ENCODE results near the gene TMEM132A.
"Not testable (repeated sequence)": the region's sequence is repeated elsewhere in the genome, so short reads cannot be mapped to it uniquely, and the experiment has no call there.

The TMEM132A gene

DNA sequence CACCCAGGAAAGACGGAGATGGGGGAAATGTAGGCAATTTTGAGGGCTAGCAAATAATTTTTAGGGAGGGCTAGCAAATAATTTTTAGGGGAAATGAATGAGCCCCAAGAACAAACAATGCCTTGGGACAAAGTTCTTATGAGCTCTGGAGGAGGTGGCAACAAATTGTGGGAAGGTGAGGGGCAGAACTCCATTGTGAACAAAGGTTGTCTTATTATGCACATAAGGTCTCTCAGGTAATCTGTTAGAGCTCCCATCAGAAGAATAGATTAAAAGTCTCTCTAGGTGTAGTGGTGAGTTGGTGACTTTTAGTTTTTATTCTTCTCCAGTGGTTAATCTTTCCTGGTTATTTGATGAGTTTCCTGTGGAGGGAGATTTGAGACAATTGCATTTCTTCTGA lies 15.5 kb upstream of the TMEM132A start:
- Histone ChIP-seq H3K27me3 (ENCODE audit: low read depth, low read length) (no peaks in the 10 kb centered on the region), H3K4me3 (ENCODE audit: low read depth in 1 of 2, low read length in 2 of 2) (no peak overlapping the region), H3K27ac (ENCODE audit: low read length) (no peak overlapping the region), H3K4me1 (ENCODE audit: control insufficient read depth in 1 of 2, insufficient read depth in 2 of 2, low read length in 2 of 2) (peaks cover 22 to 28% of the 10 kb centered on the region in 2 donors), H3K9me3 (ENCODE audit: control insufficient read depth in 1 of 2, low read length in 2 of 2) (no peaks in the 10 kb centered on the region), H3K36me3 (ENCODE audit: control insufficient read depth in 1 of 2, insufficient read depth in 2 of 2, low read length in 2 of 2) (peaks cover 0 to 7% of the 10 kb centered on the region in 2 donors)

GRCh38 chr11:60909680-60910280 lies 14.5 kb upstream of the TMEM132A start:
- H3K9me3 ChIP-seq (ENCODE audit: control insufficient read depth in 1 of 2, low read length in 2 of 2); H3K27ac ChIP-seq (ENCODE audit: low read length); H3K27me3 ChIP-seq (ENCODE audit: low read depth, low read length); H3K4me3 ChIP-seq (ENCODE audit: low read depth in 1 of 2, low read length in 2 of 2): not testable (repeated sequence)
- Histone ChIP-seq H3K36me3 (ENCODE audit: control insufficient read depth in 1 of 2, insufficient read depth in 2 of 2, low read length in 2 of 2) (peaks cover 0 to 11% of the 10 kb centered on the region in 2 donors), H3K4me1 (ENCODE audit: control insufficient read depth in 1 of 2, insufficient read depth in 2 of 2, low read length in 2 of 2) (peaks cover 13 to 21% of the 10 kb centered on the region in 2 donors)

GRCh38 chr11:60910281-60910687 lies 14.0 kb upstream of the TMEM132A start:
- H3K27ac ChIP-seq (ENCODE audit: low read length), result no peak overlapping the region
- H3K27me3 ChIP-seq (ENCODE audit: low read depth, low read length), result no peaks in the 10 kb centered on the region
- peaks cover 0 to 11% of the 10 kb centered on the region in 2 donors for H3K36me3 ChIP-seq (ENCODE audit: control insufficient read depth in 1 of 2, insufficient read depth in 2 of 2, low read length in 2 of 2)
- no peaks in the 10 kb centered on the region for H3K9me3 ChIP-seq (ENCODE audit: control insufficient read depth in 1 of 2, low read length in 2 of 2)
- no peak overlapping the region for H3K4me3 ChIP-seq (ENCODE audit: low read depth in 1 of 2, low read length in 2 of 2)
- peaks cover 8 to 20% of the 10 kb centered on the region in 2 donors for H3K4me1 ChIP-seq (ENCODE audit: control insufficient read depth in 1 of 2, insufficient read depth in 2 of 2, low read length in 2 of 2)

- H3K36me3 ChIP-seq (ENCODE audit: control insufficient read depth in 1 of 2, insufficient read depth in 2 of 2, low read length in 2 of 2), result peaks cover 0 to 11% of the 10 kb centered on the region in 2 donors
- no peaks in the 10 kb centered on the region for H3K9me3 ChIP-seq (ENCODE audit: control insufficient read depth in 1 of 2, low read length in 2 of 2)
- H3K4me1 ChIP-seq (ENCODE audit: control insufficient read depth in 1 of 2, insufficient read depth in 2 of 2, low read length in 2 of 2), result peaks cover 7 to 20% of the 10 kb centered on the region in 2 donors
- no peaks in the 10 kb centered on the region for H3K27me3 ChIP-seq (ENCODE audit: low read depth, low read length)
- H3K27ac ChIP-seq (ENCODE audit: low read length), result no peak overlapping the region
- no peak overlapping the region for H3K4me3 ChIP-seq (ENCODE audit: low read depth in 1 of 2, low read length in 2 of 2)
These were observed 13.4 kb upstream of the TMEM132A start for GRCh38 chr11:60910711-60911380.

DNA sequence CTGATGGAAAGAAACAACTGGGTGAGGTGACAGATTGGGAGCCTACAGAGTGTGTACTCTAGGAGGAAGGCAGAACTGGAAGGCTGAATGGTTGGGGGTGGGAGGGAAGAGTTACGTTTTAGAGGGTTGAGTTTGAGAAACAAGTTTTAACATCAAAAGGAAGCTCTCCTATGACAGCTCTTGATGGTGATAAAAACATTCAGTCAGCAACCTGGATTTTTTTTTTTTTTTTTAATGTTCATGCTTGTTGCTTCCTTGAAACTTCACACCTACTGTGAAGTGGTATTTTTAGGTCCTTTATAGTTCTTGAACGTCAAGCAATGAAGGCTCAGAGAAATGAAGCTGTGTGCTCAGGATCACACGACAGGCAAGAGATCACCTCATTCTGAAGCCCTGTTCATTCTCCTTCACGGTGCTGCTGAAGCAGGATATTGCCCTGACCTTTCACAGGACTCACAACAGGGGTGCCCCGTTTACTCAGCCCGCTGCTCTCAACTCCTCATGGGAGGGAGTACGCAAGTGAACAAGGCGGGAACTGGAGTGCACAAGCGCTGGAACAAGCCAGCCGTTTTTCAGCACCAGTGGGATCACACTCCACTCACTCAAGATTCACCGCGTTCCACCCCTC lies 11.9 kb upstream of the TMEM132A start:
- Histone ChIP-seq H3K4me1 (ENCODE audit: control insufficient read depth in 1 of 2, insufficient read depth in 2 of 2, low read length in 2 of 2) (peaks cover 5 to 28% of the 10 kb centered on the region in 2 donors), H3K4me3 (ENCODE audit: low read depth in 1 of 2, low read length in 2 of 2) (no peak overlapping the region), H3K27ac (ENCODE audit: low read length) (no peak overlapping the region), H3K36me3 (ENCODE audit: control insufficient read depth in 1 of 2, insufficient read depth in 2 of 2, low read length in 2 of 2) (peaks cover 0 to 6% of the 10 kb centered on the region in 2 donors), H3K27me3 (ENCODE audit: low read depth, low read length) (no peaks in the 10 kb centered on the region), H3K9me3 (ENCODE audit: control insufficient read depth in 1 of 2, low read length in 2 of 2) (no peaks in the 10 kb centered on the region)

DNA sequence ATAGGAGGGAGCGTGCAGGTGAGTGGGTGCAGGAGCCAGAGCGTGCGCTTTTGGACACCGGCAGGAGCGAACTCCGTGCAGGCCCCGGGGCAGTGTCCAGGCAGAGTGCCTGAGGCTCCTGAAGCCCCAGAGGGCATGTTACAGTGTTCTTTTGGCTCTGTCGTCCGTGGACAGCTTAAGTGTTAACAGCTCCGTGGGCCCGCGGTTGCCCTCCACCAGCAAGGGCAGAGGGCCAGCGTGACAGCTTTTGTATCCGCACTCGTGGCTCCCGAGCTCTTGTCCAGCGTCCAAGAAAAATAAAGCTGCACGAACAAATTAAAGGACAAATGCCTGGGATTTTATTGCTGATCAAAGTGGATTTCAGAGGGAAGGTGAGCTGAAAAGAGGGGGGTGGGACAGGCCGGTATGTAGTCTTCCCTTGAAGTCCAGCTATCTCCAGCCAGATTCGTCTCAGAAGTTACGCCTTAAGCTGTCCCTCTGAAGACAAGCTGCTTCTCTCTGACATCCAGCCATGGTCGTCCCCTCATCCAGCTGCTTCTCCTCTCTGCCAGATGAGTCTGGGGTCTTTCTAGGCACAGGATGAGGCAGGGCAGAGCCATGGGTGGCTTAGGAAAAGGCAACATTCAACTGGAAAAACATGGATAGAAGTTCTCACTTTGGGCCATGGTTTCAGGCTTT lies 11.3 kb upstream of the TMEM132A start:
- Histone ChIP-seq H3K4me1 (ENCODE audit: control insufficient read depth in 1 of 2, insufficient read depth in 2 of 2, low read length in 2 of 2) (peaks cover 5 to 28% of the 10 kb centered on the region in 2 donors), H3K4me3 (ENCODE audit: low read depth in 1 of 2, low read length in 2 of 2) (peak overlapping the region; percentile 89 to 94), H3K36me3 (ENCODE audit: control insufficient read depth in 1 of 2, insufficient read depth in 2 of 2, low read length in 2 of 2) (peaks cover 0 to 6% of the 10 kb centered on the region in 2 donors), H3K9me3 (ENCODE audit: control insufficient read depth in 1 of 2, low read length in 2 of 2) (no peaks in the 10 kb centered on the region), H3K27ac (ENCODE audit: low read length) (peak overlapping the region; percentile 99), H3K27me3 (ENCODE audit: low read depth, low read length) (no peaks in the 10 kb centered on the region)

- peak within 1 kb of the TSS; percentile 89 to 94 for H3K4me3 ChIP-seq (ENCODE audit: low read depth in 1 of 2, low read length in 2 of 2)
- H3K27me3 ChIP-seq (ENCODE audit: low read depth, low read length), result no peaks in the 10 kb centered on the region
- H3K9me3 ChIP-seq (ENCODE audit: control insufficient read depth in 1 of 2, low read length in 2 of 2), result no peaks in the 10 kb centered on the region
- peaks cover 0 to 6% of the 10 kb centered on the region in 2 donors for H3K36me3 ChIP-seq (ENCODE audit: control insufficient read depth in 1 of 2, insufficient read depth in 2 of 2, low read length in 2 of 2)
- H3K27ac ChIP-seq (ENCODE audit: low read length), result peak within 1 kb of the TSS; percentile 99
- H3K4me1 ChIP-seq (ENCODE audit: control insufficient read depth in 1 of 2, insufficient read depth in 2 of 2, low read length in 2 of 2), result peaks cover 5 to 34% of the 10 kb centered on the region in 2 donors
These were observed 10.2 kb upstream of the TMEM132A start, which contains the start of gene TMEM109 for GRCh38 chr11:60913793-60914632. TSS of gene TMEM109 (plus strand) at chr11:60914158. CDS start at chr11:60919694, 5,536 bp downstream.

DNA sequence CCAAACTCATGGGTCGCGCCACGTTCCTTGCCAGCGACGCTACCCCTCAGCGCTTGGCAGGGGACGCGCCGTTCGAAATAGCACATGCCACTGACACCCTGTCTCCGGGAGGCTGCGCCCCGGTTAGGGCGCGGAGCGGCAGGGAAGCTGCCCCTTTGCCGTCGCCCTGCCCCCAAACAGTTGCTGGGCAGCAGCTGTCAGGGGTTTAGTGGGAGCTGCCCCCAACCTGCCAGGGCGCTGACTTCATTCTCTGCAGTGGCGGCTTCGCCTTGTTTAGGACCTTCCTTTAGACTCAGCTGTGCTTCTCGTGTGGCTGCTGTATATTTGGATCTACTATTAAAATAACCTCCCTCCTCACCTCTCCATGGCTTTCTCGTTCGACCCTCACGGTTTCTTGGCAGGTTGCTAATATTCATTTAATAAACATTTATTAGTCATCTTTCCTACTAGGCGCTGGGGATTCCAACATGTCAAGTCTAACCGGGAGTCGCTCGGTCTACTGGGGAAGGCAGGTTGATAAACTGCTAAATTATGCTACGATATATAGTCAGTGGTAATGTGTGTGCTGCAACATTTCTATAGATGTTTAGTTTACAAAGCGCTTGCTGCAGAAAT lies 9.5 kb upstream of the TMEM132A start:
- Histone ChIP-seq H3K27me3 (ENCODE audit: low read depth, low read length) (no peaks in the 10 kb centered on the region), H3K9me3 (ENCODE audit: control insufficient read depth in 1 of 2, low read length in 2 of 2) (no peaks in the 10 kb centered on the region), H3K4me3 (ENCODE audit: low read depth in 1 of 2, low read length in 2 of 2) (peak overlapping the region; percentile 89 to 94), H3K27ac (ENCODE audit: low read length) (peak overlapping the region; percentile 99), H3K36me3 (ENCODE audit: control insufficient read depth in 1 of 2, insufficient read depth in 2 of 2, low read length in 2 of 2) (peaks cover 0 to 9% of the 10 kb centered on the region in 2 donors), H3K4me1 (ENCODE audit: control insufficient read depth in 1 of 2, insufficient read depth in 2 of 2, low read length in 2 of 2) (peaks cover 10 to 41% of the 10 kb centered on the region in 2 donors)

DNA sequence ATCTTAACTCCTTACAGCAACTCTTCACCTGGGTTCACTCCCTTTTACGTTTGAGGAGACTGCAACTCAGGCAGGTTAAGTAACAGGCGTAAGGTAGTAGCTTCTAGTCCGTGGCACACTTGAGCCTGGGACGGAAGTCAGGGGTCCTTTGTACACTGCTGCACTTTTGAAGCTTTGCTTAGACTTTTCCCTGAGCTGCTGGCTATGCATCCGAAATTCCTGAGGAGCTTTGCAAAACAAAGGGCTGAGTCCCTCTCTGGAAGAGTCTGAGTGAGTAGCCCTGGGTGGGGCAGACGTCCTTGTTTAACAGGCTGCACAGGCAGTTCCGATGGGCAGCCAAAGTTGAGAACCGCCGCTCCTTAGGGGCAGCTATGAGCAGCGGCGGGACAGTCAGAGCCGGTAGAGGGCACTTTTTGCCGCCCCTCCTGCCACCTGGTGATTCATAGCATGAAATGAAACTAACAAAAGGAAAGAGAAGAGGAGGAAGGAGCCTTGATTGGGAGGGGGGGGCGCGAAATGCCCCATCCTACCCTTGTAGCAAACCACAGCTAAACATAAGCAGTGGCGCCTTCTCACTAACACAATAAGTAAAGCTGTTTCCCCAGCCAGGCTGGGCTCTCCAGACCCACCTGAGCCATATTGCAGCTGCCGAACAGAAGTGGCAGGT lies 8.9 kb upstream of the TMEM132A start:
- Histone ChIP-seq H3K27ac (ENCODE audit: low read length) (peak overlapping the region; percentile 30), H3K36me3 (ENCODE audit: control insufficient read depth in 1 of 2, insufficient read depth in 2 of 2, low read length in 2 of 2) (peaks cover 5 to 15% of the 10 kb centered on the region in 2 donors), H3K4me1 (ENCODE audit: control insufficient read depth in 1 of 2, insufficient read depth in 2 of 2, low read length in 2 of 2) (peaks cover 10 to 46% of the 10 kb centered on the region in 2 donors), H3K9me3 (ENCODE audit: control insufficient read depth in 1 of 2, low read length in 2 of 2) (no peaks in the 10 kb centered on the region), H3K4me3 (ENCODE audit: low read depth in 1 of 2, low read length in 2 of 2) (peak overlapping the region; percentile 89 to 94), H3K27me3 (ENCODE audit: low read depth, low read length) (no peaks in the 10 kb centered on the region)

GRCh38 chr11:60916669-60917206 lies 7.5 kb upstream of the TMEM132A start:
- Histone ChIP-seq H3K4me1 (ENCODE audit: control insufficient read depth in 1 of 2, insufficient read depth in 2 of 2, low read length in 2 of 2) (peaks cover 10 to 46% of the 10 kb centered on the region in 2 donors), H3K27me3 (ENCODE audit: low read depth, low read length) (no peaks in the 10 kb centered on the region), H3K4me3 (ENCODE audit: low read depth in 1 of 2, low read length in 2 of 2) (no peak overlapping the region), H3K9me3 (ENCODE audit: control insufficient read depth in 1 of 2, low read length in 2 of 2) (no peaks in the 10 kb centered on the region), H3K27ac (ENCODE audit: low read length) (no peak overlapping the region), H3K36me3 (ENCODE audit: control insufficient read depth in 1 of 2, insufficient read depth in 2 of 2, low read length in 2 of 2) (peaks cover 15 to 29% of the 10 kb centered on the region in 2 donors)

Measured in muscle layer of duodenum (tissue), 2 donors.